PC-9 (cell line): ENCODE data around the gene AZU1.

Experiments used
- CTCF ChIP-seq: fragments of 200-600 bp; sonication (generic); conservative IDR thresholded peaks from 2 replicates; pipeline ENCODE4 v1.6.1; 2017; ENCODE audit warnings: mixed run types, antibody characterized with exemption, mild to moderate bottlenecking, moderate library complexity
- EZH2 ChIP-seq: fragments of 200-600 bp; sonication (generic); IDR thresholded peaks from 2 replicates; pipeline ENCODE4 v1.8.0; 2017; ENCODE audit warnings: antibody characterized with exemption, low read depth

GRCh38 chr19:805600-806550 is 21.8 kb upstream of the AZU1 start:
- TF ChIP-seq CTCF (no peak), EZH2 (no peak)
